Motor neuron (in vitro differentiated cells): ENCODE measurements around the gene CIITA. TPM values are rescaled to one million over a fixed set of nuclear protein-coding genes. Genes with fewer than 3 reads are reported as not detected.
A peak's percentile ranks its signal among the peaks of the same experiment; 100 is the strongest.

Experiments
- ATAC-seq, 8 experiments: fragments of 200-7000 bp; cut with Tn5 transposase; replicated peaks in 6 of 8; 2 replicates each; pipeline ENCODE4 v1.8.0; 2021; ENCODE audit warnings: mild to moderate bottlenecking in 8 of 8, moderate library complexity in 8 of 8
- H3K27ac ChIP-seq, 2 donors: fragments of 250-450 bp; sonication (Bioruptor Pico); 2 replicates each; pipeline ENCODE4 v1.9.0; 2021; ENCODE audit warnings: antibody characterized with exemption in 2 of 2, mild to moderate bottlenecking in 2 of 2, moderate library complexity in 1 of 2
- H3K4me1 ChIP-seq, 2 donors: fragments of 250-450 bp; sonication (Bioruptor Pico); replicated peaks in 1 of 2; 2 replicates each; pipeline ENCODE4 v1.6.1; 2021; ENCODE audit warnings: antibody characterized with exemption in 2 of 2, mild to moderate bottlenecking in 2 of 2, moderate library complexity in 1 of 2
- H3K4me3 ChIP-seq, 5 donors: fragments of 250-450 bp; sonication (Bioruptor Pico); 2 replicates each; pipeline ENCODE4 v1.9.0; 2021; ENCODE audit warnings: antibody characterized with exemption in 5 of 5, mild to moderate bottlenecking in 5 of 5, moderate library complexity in 4 of 5
- WGBS, 10 experiments: fragments of 450-650 bp; shearing (Covaris generic); methylation state at CpG; one replicate each; pipeline ENCODE4 v1.0.0; 2022; 5-methylcytosine and 5-hydroxymethylcytosine counted together
- in situ Hi-C, 9 experiments: fragments of 400-800 bp; cut with MboI; loops; one replicate each; pipeline ENCODE4 v1.15.0; 2021; ENCODE audit warnings: low sequenced_read_pairs in 9 of 9, low pct_unique_long_range_greater_than_20kb in 2 of 9; ENCODE audit not compliant: unreplicated experiment in 9 of 9
- total RNA-seq, 8 experiments: library from RNA; unstranded; fragments of 300-600 nt; gene quantifications; 2 replicates each; pipeline versions ENCODE4 v1.2.3 to v1.2.4, GENCODE V29; 2022

Gene CIITA
- total RNA-seq, 8 experiments from 2014 or later: 0.38 to 5.0 (median 1.8) TPM

DNA sequence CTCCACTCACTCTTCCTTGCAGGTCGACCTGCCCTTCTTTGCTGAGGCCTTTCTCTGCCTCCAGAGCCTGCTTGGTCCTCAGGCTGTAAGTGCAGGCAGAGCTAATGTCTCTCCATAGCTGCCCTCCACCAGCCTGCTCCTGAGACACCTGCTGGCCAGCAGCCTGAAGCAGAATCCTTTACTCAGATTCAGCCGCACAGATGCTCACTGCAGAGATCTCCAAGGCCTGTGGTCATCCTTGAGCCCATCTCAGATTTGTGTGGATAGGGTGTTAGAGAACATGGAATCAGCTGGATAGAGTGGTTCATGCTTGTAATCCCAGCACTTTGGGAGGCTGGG lies 53.7 kb downstream of the CIITA start:
- H3K4me1 ChIP-seq: no peaks in the 10 kb centered on the region
- in situ Hi-C loops: no loop called here
- no peak overlapping the region for H3K4me3 ChIP-seq
- WGBS, 10 experiments: 86 to 90% methylated on average over 1 to 2 of the region's 2 CpGs; no CpG with 5 or more reads in 8 of the 10 experiments
- H3K27ac ChIP-seq: no peak overlapping the region
- ATAC-seq: peak in 1 of 8 experiments; percentile 22

DNA sequence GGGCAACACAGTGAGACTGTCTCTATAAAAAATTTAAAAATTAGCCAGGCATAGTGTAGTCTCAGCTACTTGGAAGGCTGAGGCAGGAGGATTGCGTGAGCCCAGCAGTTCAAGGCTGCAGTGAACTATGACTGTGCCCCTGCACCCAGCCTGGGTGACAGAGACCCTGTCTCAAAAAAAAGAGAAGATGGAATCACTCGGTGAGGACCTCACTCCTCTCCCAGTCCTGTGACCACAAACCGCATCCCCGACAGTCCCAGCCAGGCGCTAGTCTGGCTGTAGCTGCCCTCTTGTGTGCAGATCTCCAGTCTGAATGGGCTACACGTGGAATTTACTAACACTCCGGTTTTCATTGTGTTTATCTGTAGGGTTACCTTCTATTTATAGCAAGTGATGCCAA lies 54.1 kb downstream of the CIITA start:
- H3K27ac ChIP-seq: no peak overlapping the region
- ATAC-seq: no peak
- in situ Hi-C loops: no loop called here
- H3K4me1 ChIP-seq: no peaks in the 10 kb centered on the region
- no peak overlapping the region for H3K4me3 ChIP-seq
- 60 to 100% (median 91%) methylated on average over 1 to 7 of the region's 7 CpGs; no CpG with 5 or more reads in 2 of the 10 experiments for WGBS, 10 experiments

DNA sequence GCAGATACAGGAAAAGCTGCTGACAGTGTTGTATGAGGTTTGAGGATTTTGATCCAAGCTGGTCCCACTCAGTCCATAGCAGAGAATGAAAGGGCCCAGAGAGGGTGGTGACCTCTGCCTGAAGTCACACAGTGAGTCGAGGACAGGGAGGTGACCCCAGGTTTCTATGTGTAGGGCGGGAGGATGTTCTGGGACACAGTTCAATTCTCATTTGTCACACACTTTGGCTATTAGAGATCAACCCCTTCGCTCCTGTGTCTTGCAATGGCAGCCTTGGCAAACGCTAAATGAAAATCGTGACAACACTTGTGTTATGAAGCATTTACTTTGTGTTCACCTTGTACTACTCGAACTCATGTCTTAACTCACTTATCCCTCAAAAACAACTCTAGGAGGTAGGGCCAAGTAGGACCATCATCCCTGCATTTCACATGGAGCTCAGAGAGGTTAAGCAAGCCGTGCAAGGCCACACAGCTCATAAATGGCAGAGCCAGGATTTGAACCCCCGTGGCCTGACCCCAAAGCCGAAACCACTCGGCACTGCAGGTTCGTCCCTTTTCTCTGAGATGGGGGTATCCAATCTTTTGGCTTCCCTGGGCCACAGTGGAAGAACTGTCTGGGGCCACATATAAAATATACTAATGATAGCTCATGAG lies 55.1 kb downstream of the CIITA start:
- no peak for ATAC-seq
- H3K4me1 ChIP-seq: peaks cover 3% of the 10 kb centered on the region in 2 donors
- 75 to 96% (median 92%) methylated on average over 3 to 10 of the region's 11 CpGs; no CpG with 5 or more reads in 1 of the 10 experiments for WGBS, 10 experiments
- H3K4me3 ChIP-seq: no peak overlapping the region
- H3K27ac ChIP-seq: no peak overlapping the region
- in situ Hi-C loops: no loop called here

DNA sequence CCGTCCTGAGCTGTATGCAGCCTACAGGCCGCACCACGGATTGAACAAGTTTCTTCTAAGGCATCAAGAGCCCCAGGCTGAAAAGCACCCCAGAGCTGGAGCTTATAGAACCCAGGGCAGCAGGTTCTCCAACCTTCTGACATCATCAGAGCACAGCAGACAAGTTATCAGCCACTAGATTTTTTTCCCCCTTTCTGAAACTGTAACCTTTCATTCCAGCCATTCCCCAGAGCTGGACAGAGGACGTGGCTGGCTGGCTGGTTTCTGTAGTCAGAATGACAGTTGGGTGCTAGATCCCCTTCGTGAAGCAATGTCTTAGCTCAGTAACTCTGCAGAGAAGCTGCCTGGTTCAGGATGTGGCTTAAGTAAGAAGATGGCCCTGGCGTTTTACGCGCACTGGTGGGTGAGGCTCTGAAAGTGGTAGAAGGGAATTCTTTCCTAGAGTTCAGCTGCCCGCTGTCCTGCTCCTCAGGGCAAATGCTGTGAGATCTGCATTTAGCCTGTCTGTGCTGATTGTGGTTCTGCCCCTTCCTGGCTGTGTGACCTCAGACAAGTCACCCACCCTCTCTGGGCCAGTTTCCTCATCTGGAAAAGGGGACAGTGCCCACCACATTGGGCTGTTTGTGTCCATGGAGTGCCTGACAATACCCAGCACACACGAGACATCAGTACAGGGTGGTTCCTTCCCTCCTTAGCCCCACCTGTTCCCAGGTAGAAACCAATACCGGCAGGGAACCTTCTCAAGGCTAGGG lies 56.1 kb downstream of the CIITA start:
- no peak overlapping the region for H3K27ac ChIP-seq

DNA sequence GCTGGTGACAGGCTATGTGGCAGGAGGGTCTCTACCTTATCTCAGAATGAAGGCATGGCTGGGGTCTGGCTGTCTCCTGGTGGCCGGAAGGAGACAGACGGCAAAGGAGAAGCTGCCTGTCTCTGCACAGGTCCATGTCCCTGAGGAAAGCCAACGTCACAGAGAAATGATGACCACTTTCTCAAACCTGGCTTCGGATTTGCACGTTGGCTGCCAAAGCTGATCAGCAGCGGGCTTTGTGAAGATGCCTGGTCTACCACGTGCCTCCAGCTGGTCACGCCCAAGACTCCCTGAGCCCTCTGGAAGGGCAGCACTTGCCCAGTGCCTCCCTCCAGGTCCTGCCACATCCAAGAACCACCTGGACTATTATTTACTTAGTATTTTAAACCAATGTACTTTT lies 56.9 kb downstream of the CIITA start:
- in situ Hi-C loops: no loop called here
- no peak overlapping the region for H3K4me3 ChIP-seq
- no peak for ATAC-seq
- peaks cover 14 to 17% of the 10 kb centered on the region in 2 donors for H3K4me1 ChIP-seq
- no peak overlapping the region for H3K27ac ChIP-seq
- WGBS, 10 experiments: 59 to 89% (median 87%) methylated on average over 2 to 7 of the region's 8 CpGs; no CpG with 5 or more reads in 3 of the 10 experiments

More for the DNA sequence above, 56.1 kb downstream of the CIITA start:
- WGBS, 10 experiments: 69 to 100% (median 92%) methylated on average over 1 to 8 of the region's 11 CpGs; no CpG with 5 or more reads in 2 of the 10 experiments
- peaks cover 7 to 13% of the 10 kb centered on the region in 2 donors for H3K4me1 ChIP-seq
- no peak for ATAC-seq
- no peak overlapping the region for H3K4me3 ChIP-seq
- in situ Hi-C loops: no loop called here

DNA sequence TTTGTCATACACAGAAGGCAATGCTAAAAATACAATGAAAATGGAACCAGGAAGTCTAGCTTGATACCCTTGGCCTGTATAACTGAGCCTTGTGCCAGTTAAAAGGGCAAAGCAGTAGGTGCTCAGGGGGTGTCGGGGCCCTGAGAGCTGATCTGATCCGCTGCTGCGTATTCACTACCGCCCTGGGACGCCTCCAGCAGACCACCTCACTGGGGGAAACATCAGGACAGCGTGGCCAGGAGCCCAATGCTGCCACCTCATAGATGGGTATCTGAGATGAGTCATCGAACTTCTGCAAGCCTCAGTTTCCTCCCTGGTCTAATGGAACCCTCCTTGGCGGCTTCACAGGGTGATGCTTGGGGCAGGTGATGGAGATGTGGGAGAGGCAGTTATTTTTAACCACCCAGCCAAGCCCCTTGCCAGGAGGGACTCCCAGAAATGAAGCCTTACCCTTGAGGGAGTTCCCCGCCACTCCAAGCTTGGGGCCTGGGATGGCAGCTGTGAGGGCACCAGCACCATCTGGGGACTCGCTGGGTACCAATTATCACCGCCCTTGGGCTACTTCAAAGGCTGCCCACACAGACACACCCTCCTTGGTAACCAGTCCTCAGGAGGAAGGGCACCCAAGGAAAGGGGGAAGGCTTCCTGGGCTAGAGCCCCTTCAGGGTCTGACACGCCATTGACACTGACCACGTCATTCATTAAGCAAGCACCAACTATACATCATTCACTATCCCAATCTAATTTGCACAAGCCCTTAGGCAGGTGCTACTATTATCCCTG lies 57.5 kb downstream of the CIITA start:
- 80 to 100% (median 96%) methylated on average over 1 to 7 of the region's 13 CpGs; no CpG with 5 or more reads in 2 of the 10 experiments for WGBS, 10 experiments
- ATAC-seq: no peak
- H3K4me3 ChIP-seq: no peak overlapping the region
- peaks cover 19 to 23% of the 10 kb centered on the region in 2 donors for H3K4me1 ChIP-seq
- no peak overlapping the region for H3K27ac ChIP-seq
- in situ Hi-C loops: no loop called here

DNA sequence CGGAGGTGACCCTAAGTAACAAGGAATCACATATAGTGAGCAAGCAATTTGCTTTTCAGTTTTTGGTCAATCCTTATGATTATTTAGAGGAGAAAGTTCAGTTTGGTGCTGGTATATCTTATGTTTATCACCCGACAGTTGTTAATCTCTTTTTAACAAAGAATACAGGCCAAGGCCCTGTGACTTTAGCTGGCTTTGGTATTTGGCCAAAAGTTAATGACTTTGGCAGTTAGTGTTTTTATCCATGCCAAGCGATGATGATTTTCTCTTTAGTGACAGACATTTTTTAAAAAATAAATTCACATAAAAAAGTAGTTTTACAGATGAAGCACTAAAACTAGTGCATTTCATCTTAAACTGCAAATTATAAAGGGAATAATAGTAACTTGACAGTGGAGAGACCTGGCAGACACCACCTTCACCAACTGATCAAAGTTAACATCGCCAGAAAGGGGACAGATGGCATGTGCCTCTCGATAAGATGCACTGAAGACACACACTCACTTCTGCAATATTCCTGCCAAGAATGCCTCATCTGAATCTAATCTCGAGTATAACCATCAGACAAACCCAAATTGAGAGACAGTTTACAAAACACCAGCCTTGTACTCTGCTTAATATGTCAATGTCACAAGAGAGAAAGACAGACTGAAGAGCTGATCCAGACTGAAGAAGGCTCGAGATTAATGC lies 58.4 kb downstream of the CIITA start:
- WGBS, 10 experiments: 14 to 95% (median 82%) methylated on average over 3 to 7 of the region's 7 CpGs
- ATAC-seq: no peak
- Histone ChIP-seq H3K4me3 (no peak overlapping the region), H3K4me1 (peaks cover 28 to 32% of the 10 kb centered on the region in 2 donors), H3K27ac (no peak overlapping the region)
- in situ Hi-C loops: no loop called here

DNA sequence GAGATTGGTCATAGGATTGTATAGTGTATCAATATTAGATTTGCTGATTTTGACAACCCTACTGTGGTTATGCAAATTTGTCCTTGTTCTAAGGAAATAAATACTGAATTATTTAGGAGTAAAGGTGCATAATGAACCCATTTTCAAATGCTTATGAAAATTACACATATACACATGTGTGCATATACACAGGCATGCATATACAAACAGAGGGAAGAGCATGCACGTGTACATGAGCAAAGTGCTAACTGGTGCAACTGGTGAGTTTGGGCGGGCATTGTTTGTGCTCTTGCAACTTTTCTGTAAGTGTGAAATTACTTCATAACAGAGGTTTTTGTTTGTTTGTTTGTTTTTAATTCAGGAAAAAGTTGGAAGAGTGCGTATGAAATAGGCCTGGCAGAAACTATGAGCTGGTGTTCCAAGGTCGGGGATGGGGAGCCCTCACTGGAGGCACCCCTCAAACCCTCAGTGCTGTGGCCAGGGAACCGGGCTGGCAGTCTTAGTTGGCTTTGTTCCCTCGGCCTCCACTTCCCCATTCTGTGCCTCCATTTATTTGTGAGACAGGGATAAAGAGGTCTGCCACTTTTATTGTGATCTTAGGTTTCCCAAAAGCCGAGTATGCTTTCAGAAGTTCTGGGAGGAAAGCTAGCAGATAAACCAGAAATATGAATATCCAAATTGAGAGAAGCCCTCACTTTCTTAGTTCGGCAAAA lies 59.4 kb downstream of the CIITA start:
- 22 to 100% (median 90%) methylated on average over 1 to 6 of the region's 8 CpGs; no CpG with 5 or more reads in 1 of the 10 experiments for WGBS, 10 experiments
- ATAC-seq: peak in 2 of 8 experiments; percentile 10 to 77
- Histone ChIP-seq H3K4me1 (peaks cover 33 to 37% of the 10 kb centered on the region in 2 donors), H3K4me3 (no peak overlapping the region), H3K27ac (no peak overlapping the region)
- in situ Hi-C loops: no loop called here

DNA sequence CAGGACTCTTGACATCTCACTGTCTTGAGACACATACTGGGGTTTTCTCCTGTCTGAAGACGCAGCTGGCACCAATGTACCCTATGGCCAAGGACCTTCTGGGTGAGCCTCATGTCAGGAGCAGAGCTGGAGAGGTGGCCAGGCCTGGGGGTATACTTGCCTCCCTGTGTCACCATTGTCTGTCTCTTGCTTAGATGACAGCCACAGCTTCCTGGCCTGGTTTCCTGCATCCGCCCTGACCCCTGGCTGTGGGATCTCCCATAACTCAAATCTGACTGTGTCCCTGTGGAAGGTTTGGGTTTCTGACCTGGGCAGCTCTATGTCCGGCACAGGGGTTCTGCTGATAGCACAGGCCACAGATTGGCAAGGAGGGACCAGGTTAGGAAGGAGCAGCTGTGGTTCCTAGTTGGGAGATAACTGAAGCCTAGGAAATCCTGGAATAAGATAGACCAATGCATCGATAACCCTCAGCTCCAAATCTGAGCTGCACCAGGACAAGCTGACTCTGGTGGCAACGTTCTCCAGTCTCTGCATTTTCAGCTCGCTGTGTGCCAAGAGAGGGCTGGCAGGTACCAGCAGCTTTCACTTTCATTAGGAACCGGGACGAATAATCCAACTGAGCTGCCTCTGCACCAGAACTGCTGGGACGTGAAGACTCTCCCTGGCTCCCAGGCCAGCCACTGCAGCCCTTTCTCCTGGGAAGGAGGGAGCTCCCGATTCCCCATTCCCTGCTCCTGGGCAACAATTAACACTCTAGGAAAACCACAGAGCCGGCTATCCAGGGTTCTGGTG lies 60.3 kb downstream of the CIITA start:
- ATAC-seq: no peak
- no peak overlapping the region for H3K4me3 ChIP-seq
- in situ Hi-C loops: no loop called here
- no peak overlapping the region for H3K27ac ChIP-seq
- WGBS, 10 experiments: 14 to 87% (median 73%) methylated on average over 1 to 9 of the region's 11 CpGs; no CpG with 5 or more reads in 3 of the 10 experiments
- peaks cover 33 to 37% of the 10 kb centered on the region in 2 donors for H3K4me1 ChIP-seq

DNA sequence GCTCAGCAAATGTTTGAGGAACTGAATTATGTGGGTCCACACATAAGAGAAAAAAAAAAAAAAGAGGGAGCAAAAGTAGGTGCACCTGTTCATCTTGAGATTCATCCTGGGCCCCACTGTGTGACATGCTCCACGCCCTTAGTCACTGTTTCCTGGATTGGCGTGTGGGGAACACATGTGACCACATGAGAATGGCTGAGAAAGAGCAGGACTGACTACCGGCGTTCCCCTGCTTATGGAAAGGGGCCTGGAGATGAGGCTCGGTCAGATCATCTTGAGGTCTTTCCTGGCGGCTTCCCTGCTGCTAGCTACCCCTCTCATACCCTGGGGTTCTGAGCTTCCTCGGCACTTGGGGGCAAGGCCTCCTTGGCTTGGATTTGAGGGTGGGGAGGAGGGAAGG lies 61.3 kb downstream of the CIITA start:
- in situ Hi-C loops: no loop called here
- H3K4me3 ChIP-seq: no peak overlapping the region
- no peak overlapping the region for H3K27ac ChIP-seq
- 26 to 100% (median 84%) methylated on average over 1 to 5 of the region's 7 CpGs; no CpG with 5 or more reads in 7 of the 10 experiments for WGBS, 10 experiments
- peaks cover 33 to 37% of the 10 kb centered on the region in 2 donors for H3K4me1 ChIP-seq
- no peak for ATAC-seq

DNA sequence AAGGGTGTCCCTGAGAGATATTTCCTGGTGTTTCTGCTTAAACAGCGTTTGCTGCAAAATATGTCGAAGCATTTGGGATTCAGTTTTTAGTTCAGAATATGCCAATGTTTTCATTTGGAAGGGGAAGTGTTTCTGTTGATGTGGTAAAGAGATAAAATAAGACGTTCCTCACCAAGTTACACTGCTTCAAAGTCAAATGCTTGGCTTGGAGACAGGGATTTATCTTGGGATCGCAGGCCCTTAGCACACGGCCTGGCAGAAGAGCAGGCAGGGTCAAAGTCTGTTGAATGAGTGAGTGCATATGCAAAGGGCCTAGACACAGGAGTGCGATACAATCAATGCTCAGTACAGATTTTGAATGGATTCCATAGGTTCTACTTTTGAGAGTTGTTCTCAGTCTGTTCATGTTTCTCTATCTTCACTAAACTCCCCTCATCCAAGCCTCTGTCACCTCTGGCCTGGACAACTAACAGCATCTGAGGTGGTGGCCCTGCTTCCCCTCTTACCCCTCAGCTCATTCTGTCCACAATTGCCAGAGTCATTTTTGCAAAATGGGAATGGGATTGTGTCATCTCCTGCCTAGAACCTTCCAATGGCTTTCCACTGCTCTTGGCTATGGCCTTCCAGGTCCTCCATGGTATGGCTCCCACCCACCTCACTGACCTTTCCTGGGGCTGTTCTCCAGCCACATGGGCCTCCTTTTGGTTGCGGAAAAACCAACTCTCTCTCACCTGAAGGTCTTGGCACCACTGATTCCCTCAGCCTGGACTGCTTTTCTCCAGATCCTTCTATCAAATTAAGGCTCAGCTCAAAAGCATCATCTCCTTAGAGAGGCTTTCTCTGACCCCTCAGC lies 62.0 kb downstream of the CIITA start:
- no peak overlapping the region for H3K27ac ChIP-seq
- H3K4me3 ChIP-seq: no peak overlapping the region
- peaks cover 33 to 37% of the 10 kb centered on the region in 2 donors for H3K4me1 ChIP-seq
- 17 to 100% (median 81%) methylated on average over 1 to 6 of the region's 7 CpGs; no CpG with 5 or more reads in 2 of the 10 experiments for WGBS, 10 experiments
- no peak for ATAC-seq
- in situ Hi-C loops: no loop called here
